ENCODE measurements around the gene SRSF3.

GRCh38 chr6:36594029-36594815, at the start of gene SRSF3:
- peak; percentile 21 to 52 (median 47) for TF ChIP-seq CTCF (IDR thresholded peaks at IDR 0.05)
- TF ChIP-seq POLR2A (IDR thresholded peaks at IDR 0.05): peak; percentile 87

Data from testis (tissue), 2 donors.